Mammary epithelial cell (primary cell): Measurements from ENCODE around the gene KDM4B.

ENCODE experiments used
- CTCF ChIP-seq, 2 donors: IDR thresholded peaks in 1 of 2; conservative IDR thresholded peaks in 1 of 2; 2 replicates each; pipeline ENCODE4 v1.5.1; 2011 to 2012; ENCODE audit warnings: inconsistent platforms in 2 of 2, low read length in 2 of 2, mild to moderate bottlenecking in 2 of 2, control low read depth in 1 of 2, low read depth in 1 of 2; ENCODE audit not compliant: insufficient read depth in 1 of 2; ENCODE audit errors: extremely low read depth in 1 of 2
- EZH2 ChIP-seq: IDR thresholded peaks from 2 replicates; pipeline ENCODE4 v1.6.1; 2012; ENCODE audit warnings: low read length, inconsistent platforms, borderline replicate concordance

DNA sequence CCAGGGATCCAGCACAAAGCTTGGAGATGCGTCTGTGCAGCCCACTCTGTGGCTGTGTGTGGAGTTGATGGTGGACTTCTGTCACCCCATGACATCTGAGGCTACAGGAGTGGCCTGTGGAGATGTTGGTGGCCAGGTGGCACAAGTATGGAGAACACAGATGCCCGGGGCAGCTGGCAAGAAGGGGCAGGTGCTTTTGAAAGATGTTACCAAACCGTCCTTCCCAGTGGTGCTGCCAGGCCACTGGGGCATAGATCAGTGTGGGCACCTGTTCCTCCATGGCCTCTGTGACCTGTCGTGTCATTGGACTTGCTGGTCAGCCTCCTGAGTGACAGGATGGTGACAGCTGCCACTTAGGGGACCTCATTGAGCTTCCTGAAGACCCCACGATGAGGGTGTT, 36.2 kb downstream of the KDM4B start:
- TF ChIP-seq CTCF (conservative IDR thresholded peaks at IDR 0.05 in 1 of 2, IDR thresholded peaks at IDR 0.05 in 1 of 2; ENCODE audit: extremely low read depth in 1 of 2, insufficient read depth in 1 of 2, low read depth in 1 of 2, low read length in 2 of 2) (no peak), EZH2 (no peak)
